H1 (cell line): ENCODE measurements around the gene YPEL4. TPM values are rescaled to one million over a fixed set of nuclear protein-coding genes. Genes with fewer than 3 reads are reported as not detected.

Source experiments
- CTCF ChIA-PET: fragments of 300-600 bp; sonication (Branson Sonifier 250); formaldehyde crosslinking; loops from one replicate; lab custom pipeline; 2021; ENCODE audit not compliant: partially characterized antibody; lab: Charles Lee
- POLR2A ChIA-PET: fragments of 300-600 bp; sonication (Branson Sonifier 250); formaldehyde crosslinking; loops from one replicate; lab custom pipeline; 2021; ENCODE audit warnings: inconsistent platforms; ENCODE audit not compliant: partially characterized antibody; lab: Charles Lee
- DNase-seq, 2 experiments: peaks; one replicate each; pipeline versions ENCODE4 v3.0.0 to v3.0.0-alpha.2; 2010 to 2022; ENCODE audit warnings: low spot score in 2 of 2, low read depth in 1 of 2, mixed read lengths in 1 of 2
- FAIRE-seq: peaks from 2 replicates; lab custom pipeline; 2011; peaks lifted over from hg19 to GRCh38; lab: Jason Lieb, UNC
- H2AFZ ChIP-seq: 2 replicates; pipeline ENCODE4 v1.8.1; 2012; ENCODE audit warnings: low read length, inconsistent platforms
- H2AK5ac ChIP-seq: 2 replicates; pipeline ENCODE4 v1.6.1; 2013; ENCODE audit warnings: low read depth, low read length
- H2BK120ac ChIP-seq: replicated peaks from 2 replicates; pipeline ENCODE3; 2013; ENCODE audit warnings: low read depth, low read length, inconsistent platforms
- H2BK12ac ChIP-seq: 2 replicates; pipeline ENCODE4 v1.6.1; 2013; ENCODE audit warnings: low read depth, low read length
- H2BK15ac ChIP-seq: 2 replicates; pipeline ENCODE4 v1.6.1; 2013; ENCODE audit warnings: low read length
- H2BK20ac ChIP-seq: 2 replicates; pipeline ENCODE4 v1.6.1; 2013; ENCODE audit warnings: low read length
- H2BK5ac ChIP-seq: 2 replicates; pipeline ENCODE4 v1.6.1; 2013; ENCODE audit warnings: low read depth, low read length
- H3K14ac ChIP-seq: 2 replicates; pipeline ENCODE4 v1.6.1; 2013; ENCODE audit warnings: inconsistent platforms; ENCODE audit not compliant: insufficient read length
- H3K18ac ChIP-seq: 2 replicates; pipeline ENCODE4 v1.6.1; 2013; ENCODE audit warnings: low read length; ENCODE audit errors: extremely low read depth
- H3K23ac ChIP-seq: 2 replicates; pipeline ENCODE4 v1.6.1; 2013; ENCODE audit warnings: inconsistent platforms; ENCODE audit not compliant: insufficient read length
- H3K23me2 ChIP-seq: 2 replicates; pipeline ENCODE4 v1.6.1; 2013; ENCODE audit warnings: low read depth, low read length
- H3K27ac ChIP-seq: 2 replicates; pipeline ENCODE4 v1.6.1; 2011; ENCODE audit warnings: low read depth, low read length, inconsistent platforms
- H3K27me3 ChIP-seq, 4 experiments: replicated peaks in 1 of 4; 1 replicate in 1 of 4; 2 replicates in 3 of 4; pipeline versions ENCODE4 v1.6.1 to v1.8.1; 2011 to 2013; ENCODE audit warnings: low read length in 3 of 4, mild to moderate bottlenecking in 3 of 4, inconsistent platforms in 2 of 4, mixed read lengths in 2 of 4, moderate library complexity in 1 of 4; ENCODE audit not compliant: control insufficient read depth in 3 of 4, insufficient read depth in 3 of 4; ENCODE audit errors: extremely low read depth in 1 of 4
- H3K36me3 ChIP-seq, 4 experiments: 2 replicates each; pipeline versions ENCODE4 v1.6.1 to v1.8.1; 2011 to 2013; ENCODE audit warnings: mild to moderate bottlenecking in 4 of 4, low read length in 3 of 4, moderate library complexity in 2 of 4, control low read depth in 1 of 4, inconsistent platforms in 1 of 4; ENCODE audit not compliant: insufficient read depth in 4 of 4, control insufficient read depth in 2 of 4
- H3K4ac ChIP-seq: replicated peaks from 2 replicates; pipeline ENCODE3; 2013; ENCODE audit warnings: low read length, low read depth, mixed read lengths, inconsistent platforms; ENCODE audit not compliant: insufficient read length
- H3K4me1 ChIP-seq, 4 experiments: replicated peaks in 1 of 4; 1 replicate in 1 of 4; 2 replicates in 3 of 4; pipeline versions ENCODE4 v1.6.1 to v1.8.1; 2011 to 2013; ENCODE audit warnings: low read length in 3 of 4, inconsistent platforms in 2 of 4, mixed read lengths in 1 of 4; ENCODE audit not compliant: insufficient read depth in 4 of 4, control insufficient read depth in 3 of 4
- H3K4me2 ChIP-seq, 2 experiments: 2 replicates each; pipeline versions ENCODE4 v1.6.1 to v1.8.1; 2011 to 2013; ENCODE audit warnings: low read depth in 2 of 2, low read length in 2 of 2, control low read depth in 1 of 2, inconsistent platforms in 1 of 2, mild to moderate bottlenecking in 1 of 2; ENCODE audit not compliant: insufficient read depth in 1 of 2
- H3K4me3 ChIP-seq, 4 experiments: fragments of 200-600, 300-600 bp in 1 of 4; sonication (generic), shearing (Covaris generic), sonication (Bioruptor Twin) in 1 of 4; 2 replicates each; pipeline versions ENCODE4 v1.5.1 to v1.8.1; 2011 to 2016; ENCODE audit warnings: low read length in 4 of 4, low read depth in 3 of 4, control low read depth in 2 of 4, inconsistent platforms in 2 of 4, mild to moderate bottlenecking in 2 of 4, mixed read lengths in 1 of 4, moderate library complexity in 1 of 4; ENCODE audit not compliant: insufficient read depth in 2 of 4; ENCODE audit errors: extremely low read depth in 1 of 4
- H3K56ac ChIP-seq: replicated peaks from 2 replicates; pipeline ENCODE3; 2013; ENCODE audit warnings: low read depth, mild to moderate bottlenecking, mixed read lengths, low read length, inconsistent platforms; ENCODE audit not compliant: insufficient read length
- H3K79me1 ChIP-seq: 2 replicates; pipeline ENCODE4 v1.6.1; 2013; ENCODE audit warnings: low read depth, low read length, control low read depth
- H3K79me2 ChIP-seq, 2 experiments: 2 replicates each; pipeline versions ENCODE4 v1.6.1 to v1.8.1; 2012 to 2013; ENCODE audit warnings: low read length in 2 of 2, mild to moderate bottlenecking in 2 of 2, inconsistent platforms in 1 of 2; ENCODE audit not compliant: insufficient read depth in 2 of 2, control insufficient read depth in 1 of 2
- H3K9ac ChIP-seq, 4 experiments: replicated peaks in 1 of 4; 1 replicate in 1 of 4; 2 replicates in 3 of 4; pipeline versions ENCODE4 v1.6.1 to v1.8.1; 2011 to 2013; ENCODE audit warnings: low read depth in 3 of 4, low read length in 3 of 4, control low read depth in 2 of 4, mild to moderate bottlenecking in 2 of 4, moderate library complexity in 2 of 4, inconsistent platforms in 1 of 4; ENCODE audit errors: extremely low read depth in 1 of 4
- H3K9me3 ChIP-seq, 2 experiments: 2 replicates each; pipeline versions ENCODE4 v1.6.1 to v1.8.1; 2012 to 2013; ENCODE audit warnings: mild to moderate bottlenecking in 2 of 2, moderate library complexity in 2 of 2, control low read depth in 1 of 2, inconsistent platforms in 1 of 2, low read depth in 1 of 2, low read length in 1 of 2, mixed read lengths in 1 of 2; ENCODE audit not compliant: insufficient read depth in 2 of 2
- H4K20me1 ChIP-seq, 2 experiments: replicated peaks in 1 of 2; 2 replicates each; pipeline versions ENCODE3 to v1.8.1; 2011 to 2013; ENCODE audit warnings: inconsistent platforms in 2 of 2, low read length in 2 of 2, mild to moderate bottlenecking in 1 of 2; ENCODE audit not compliant: insufficient read depth in 2 of 2, control insufficient read depth in 1 of 2
- H4K5ac ChIP-seq: 2 replicates; pipeline ENCODE4 v1.6.1; 2013; ENCODE audit warnings: low read length, low read depth, mixed read lengths, inconsistent platforms; ENCODE audit not compliant: insufficient read length
- H4K8ac ChIP-seq: 2 replicates; pipeline ENCODE4 v1.8.0; 2013; ENCODE audit warnings: mild to moderate bottlenecking, moderate library complexity, low read length, inconsistent platforms; ENCODE audit not compliant: insufficient read depth; ENCODE audit errors: extremely low read depth
- H4K91ac ChIP-seq: replicated peaks from 2 replicates; pipeline ENCODE3; 2013; ENCODE audit warnings: low read length, mixed read lengths, inconsistent platforms; ENCODE audit not compliant: insufficient read length
- ATF2 ChIP-seq: IDR thresholded peaks from 2 replicates; pipeline ENCODE4 v1.6.1; 2012; ENCODE audit warnings: low read length, inconsistent platforms
- CTCF ChIP-seq, 3 experiments: IDR thresholded peaks; 1 replicate in 2 of 3; 2 replicates in 1 of 3; pipeline versions ENCODE4 v1.5.1 to v1.6.1; 2011; ENCODE audit warnings: low read length in 3 of 3, mild to moderate bottlenecking in 3 of 3, inconsistent platforms in 2 of 3, low read depth in 1 of 3, moderate library complexity in 1 of 3; ENCODE audit not compliant: insufficient read depth in 1 of 3; ENCODE audit errors: control extremely low read depth in 1 of 3
- FOSL1 ChIP-seq: IDR thresholded peaks from 2 replicates; pipeline ENCODE4 v1.6.1; 2011; ENCODE audit warnings: mild to moderate bottlenecking, low read depth, low read length, moderate library complexity; ENCODE audit not compliant: insufficient read depth
- NANOG ChIP-seq: IDR thresholded peaks from 2 replicates; pipeline ENCODE4 v1.6.1; 2011; ENCODE audit warnings: low read length, low read depth, mild to moderate bottlenecking, inconsistent platforms; ENCODE audit not compliant: insufficient read depth, poor library complexity, severe bottlenecking
- TCF12 ChIP-seq: IDR thresholded peaks from 2 replicates; pipeline ENCODE4 v1.6.1; 2011; ENCODE audit warnings: low read depth, mild to moderate bottlenecking, low read length
- WGBS, 2 experiments: shearing (Covaris generic) in 1 of 2; methylation state at CpG; one replicate each; pipeline versions ENCODE4 v1.1.6 to v1.1.7; 2013 to 2015; ENCODE audit warnings: low lambda C conversion rate in 2 of 2, mixed read lengths in 2 of 2, inconsistent platforms in 1 of 2, low coverage in 1 of 2, missing lambda C conversion rate in 1 of 2; ENCODE audit not compliant: insufficient replicate concordance in 2 of 2, insufficient coverage in 1 of 2, insufficient read length in 1 of 2; ENCODE audit errors: extremely low coverage in 1 of 2, missing lambda C conversion rate in 1 of 2; 5-methylcytosine and 5-hydroxymethylcytosine counted together
- polyA plus RNA-seq, 7 experiments: library from polyadenylated mRNA; depleted of rRNA in 3 of 7; stranded (reverse) in 5 of 7; unstranded in 2 of 7; fragments of >200 nt in 5 of 7; fragments of 200-250 nt in 2 of 7; gene quantifications; 1 replicate in 5 of 7; 2 replicates in 1 of 7; 4 replicates in 1 of 7; pipeline versions ENCODE4 v1.2.1 to v1.2.3, GENCODE V29; 2011 to 2013; ENCODE audit warnings: missing spikeins in 2 of 7, mixed read lengths in 2 of 7
- total RNA-seq: library from RNA; stranded (reverse); fragmentation: NEBNext Ultra II Directional; extraction: Animal tissue kit (Norgen Biotek cat#: 25700); gene quantifications from 2 replicates; pipeline ENCODE4 v1.2.1, GENCODE V29; 2021

YPEL4 gene
- total and polyA plus RNA-seq, 2 of the 8 experiments (the other 6 are each of a cell fraction or from before 2014, with no cell fraction given): 0.13 to 0.38 TPM

GRCh38 chr11:57657194-57658022 is 7.7 kb upstream of the YPEL4 start, which contains the start of gene CLP1:
Gene CLP1 (plus strand): TSS chr11:57657762. CDS start chr11:57659477, 1,715 bp downstream.
- Histone ChIP-seq H3K18ac (peak within 1 kb of the TSS; percentile 64; the same call in 1 of the 2 replicates), H2AFZ (peak within 1 kb of the TSS; percentile 52; the same call in 1 of the 2 replicates), H3K9ac (peak within 1 kb of the TSS; percentile 69 to 91 (median 80)), H3K27me3 (no peaks in the 10 kb centered on the region; a peak in 2 of 7 replicates), H3K79me1 (peaks cover 4% of the 10 kb centered on the region; the same call in 1 of the 2 replicates), H3K23ac (no peak within 1 kb of the TSS), H2BK20ac (no peak within 1 kb of the TSS), H2BK5ac (peak within 1 kb of the TSS; percentile 48; the same call in 1 of the 2 replicates), H2BK120ac (no peak within 1 kb of the TSS), H4K5ac (no peak within 1 kb of the TSS), H3K4me2 (peak within 1 kb of the TSS; percentile 68 to 92), H3K23me2 (peaks cover 4% of the 10 kb centered on the region), H4K20me1 (peaks cover 2 to 3% of the 10 kb centered on the region in 2 experiments), H2AK5ac (no peak within 1 kb of the TSS), H3K4me1 (no peaks in the 10 kb centered on the region; a peak in 3 of 7 replicates), H3K79me2 (peaks cover 0 to 20% of the 10 kb centered on the region in 2 experiments; a peak in 3 of 4 replicates), H3K9me3 (no peaks in the 10 kb centered on the region), H2BK12ac (no peak within 1 kb of the TSS), H3K14ac (no peak within 1 kb of the TSS), H3K4me3 (peak within 1 kb of the TSS; percentile 86 to 99 (median 92)), H3K4ac (no peak within 1 kb of the TSS), H4K91ac (no peak within 1 kb of the TSS), H4K8ac (no peak within 1 kb of the TSS), H3K27ac (no peak within 1 kb of the TSS), H3K36me3 (peaks cover 3 to 25% (median 19%) of the 10 kb centered on the region in 4 experiments; a peak in 6 of 8 replicates), H3K56ac (no peak within 1 kb of the TSS), H2BK15ac (peak within 1 kb of the TSS; percentile 61; the same call in 1 of the 2 replicates)
- ChIA-PET CTCF (interaction anchor here (0.5 to 2.7 kb wide), 7 partner anchors 10 to 89 kb away, joined by 3 to 10 read pairs (median 4); partner anchors contain the start of gene UBE2L6), POLR2A (interaction anchor here (0.7 to 29.6 kb wide), 7 partner anchors 10 to 183 kb away, joined by 3 to 1546 read pairs (median 6); partner anchors contain the start of genes SERPING1, UBE2L6, YPEL4 and ZDHHC5)
- WGBS, 2 experiments: 2% methylated on average over 45 of the region's 45 CpGs; no CpG with 5 or more reads in 1 of the 2 experiments
- peak; percentile 92 to 97 for DNase-seq
- FAIRE-seq: peak; percentile 7
- no peak for TF ChIP-seq FOSL1
- no peak for TF ChIP-seq NANOG
- no peak for TF ChIP-seq TCF12
- TF ChIP-seq ATF2: 0 out of 2 replicates have a peak, but pooled peaks have one; percentile 29
- no peak for TF ChIP-seq CTCF (IDR thresholded peaks at IDR 0.05; ENCODE audit: control extremely low read depth in 1 of 3, insufficient read depth in 1 of 3, low read depth in 1 of 3, low read length in 3 of 3)
